PC-3 (cell line): ENCODE results near the gene CNTNAP2.

Experiments
- CTCF ChIP-seq: fragments of 300-600 bp; sonication (generic); conservative IDR thresholded peaks from 2 replicates; pipeline ENCODE4 v1.5.1; 2017; ENCODE audit warnings: antibody characterized with exemption, low read depth, mild to moderate bottlenecking, low read length
- EZH2 ChIP-seq: fragments of 300-600 bp; sonication (generic); IDR thresholded peaks from one replicate; pipeline ENCODE4 v1.6.1; 2017; ENCODE audit warnings: antibody characterized with exemption, mild to moderate bottlenecking, low read length; ENCODE audit not compliant: unreplicated experiment

- TF ChIP-seq CTCF: no peak
- no peak for TF ChIP-seq EZH2
Observed at GRCh38 chr7:148397056-148397455, 2280.5 kb downstream of the CNTNAP2 start.
